Measurements from ENCODE around the gene KNDC1.
"Not testable (repeated sequence)": the region's sequence is repeated elsewhere in the genome, so short reads cannot be mapped to it uniquely, and the experiment has no call there.

DNA sequence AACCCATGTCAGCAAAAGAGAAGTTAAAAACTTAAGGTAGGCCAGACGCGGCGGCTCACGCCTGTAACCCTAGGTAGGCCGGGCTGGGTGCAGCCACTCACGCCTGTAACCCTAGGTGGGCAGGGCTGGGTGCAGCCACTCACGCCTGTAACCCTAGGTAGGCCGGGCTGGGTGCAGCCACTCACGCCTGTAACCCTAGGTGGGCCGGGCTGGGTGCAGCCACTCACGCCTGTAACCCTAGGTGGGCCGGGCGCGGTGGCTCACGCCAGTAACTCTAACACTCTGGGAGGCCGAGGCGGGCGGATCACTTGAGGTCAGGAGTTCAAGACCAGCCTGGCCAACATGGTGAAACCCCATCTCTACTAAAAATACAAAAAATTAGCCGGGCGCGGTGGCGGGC, 61.7 kb downstream of the KNDC1 start:
- TF ChIP-seq MXI1 (conservative IDR thresholded peaks at IDR 0.05; ENCODE audit: poor library complexity, severe bottlenecking); EZH2 (IDR thresholded peaks at IDR 0.05; ENCODE audit: borderline replicate concordance, insufficient read depth, low read length, poor library complexity, severe bottlenecking); TAF1 (IDR thresholded peaks at IDR 0.05; ENCODE audit: low read depth): not testable (repeated sequence)
- TF ChIP-seq, protein P1, sequence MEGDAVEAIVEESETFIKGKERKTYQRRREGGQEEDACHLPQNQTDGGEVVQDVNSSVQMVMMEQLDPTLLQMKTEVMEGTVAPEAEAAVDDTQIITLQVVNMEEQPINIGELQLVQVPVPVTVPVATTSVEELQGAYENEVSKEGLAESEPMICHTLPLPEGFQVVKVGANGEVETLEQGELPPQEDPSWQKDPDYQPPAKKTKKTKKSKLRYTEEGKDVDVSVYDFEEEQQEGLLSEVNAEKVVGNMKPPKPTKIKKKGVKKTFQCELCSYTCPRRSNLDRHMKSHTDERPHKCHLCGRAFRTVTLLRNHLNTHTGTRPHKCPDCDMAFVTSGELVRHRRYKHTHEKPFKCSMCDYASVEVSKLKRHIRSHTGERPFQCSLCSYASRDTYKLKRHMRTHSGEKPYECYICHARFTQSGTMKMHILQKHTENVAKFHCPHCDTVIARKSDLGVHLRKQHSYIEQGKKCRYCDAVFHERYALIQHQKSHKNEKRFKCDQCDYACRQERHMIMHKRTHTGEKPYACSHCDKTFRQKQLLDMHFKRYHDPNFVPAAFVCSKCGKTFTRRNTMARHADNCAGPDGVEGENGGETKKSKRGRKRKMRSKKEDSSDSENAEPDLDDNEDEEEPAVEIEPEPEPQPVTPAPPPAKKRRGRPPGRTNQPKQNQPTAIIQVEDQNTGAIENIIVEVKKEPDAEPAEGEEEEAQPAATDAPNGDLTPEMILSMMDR (IDR thresholded peaks at IDR 0.05; ENCODE audit: poor library complexity, severe bottlenecking) = not testable (repeated sequence)
